Stimulated activated CD8-positive, alpha-beta memory T cell treated with anti-CD3 and anti-CD28 coated beads, Interleukin-7, amount 100 ng/mL, for 4 hours (primary cell): ENCODE data around the gene DNAH17.
A peak's percentile ranks its signal among the peaks of the same experiment; 100 is the strongest.

Experiments used
- DNase-seq, 2 donors: peaks; one replicate each; pipeline ENCODE4 v3.0.0-alpha.2; 2020; ENCODE audit warnings: low read depth in 2 of 2

Gene DNAH17

GRCh38 chr17:78494696-78495330, 82.4 kb downstream of the DNAH17 start:
- no peak for DNase-seq

GRCh38 chr17:78493853-78494695, 83.1 kb downstream of the DNAH17 start:
- DNase-seq = no peak

DNA sequence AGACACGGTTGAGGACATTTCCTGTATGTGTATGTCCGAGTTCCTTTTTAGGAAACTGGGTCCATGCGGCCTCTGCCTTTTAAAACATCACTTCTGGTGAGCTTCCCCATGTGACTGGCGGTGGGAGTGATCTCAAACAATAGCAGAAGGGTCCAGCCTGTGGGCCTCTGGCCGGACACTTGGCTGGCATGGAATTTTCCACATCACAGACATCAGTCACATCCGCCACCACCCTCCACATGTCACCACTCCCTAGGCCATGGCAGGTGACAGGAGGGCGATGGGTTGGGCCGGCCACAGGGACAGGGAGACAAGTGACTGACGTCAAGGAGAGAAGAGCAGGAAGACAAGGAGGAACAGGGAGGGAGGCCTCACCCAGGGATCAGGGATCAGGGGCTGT, 83.7 kb downstream of the DNAH17 start:
- DNase-seq = no peak

DNA sequence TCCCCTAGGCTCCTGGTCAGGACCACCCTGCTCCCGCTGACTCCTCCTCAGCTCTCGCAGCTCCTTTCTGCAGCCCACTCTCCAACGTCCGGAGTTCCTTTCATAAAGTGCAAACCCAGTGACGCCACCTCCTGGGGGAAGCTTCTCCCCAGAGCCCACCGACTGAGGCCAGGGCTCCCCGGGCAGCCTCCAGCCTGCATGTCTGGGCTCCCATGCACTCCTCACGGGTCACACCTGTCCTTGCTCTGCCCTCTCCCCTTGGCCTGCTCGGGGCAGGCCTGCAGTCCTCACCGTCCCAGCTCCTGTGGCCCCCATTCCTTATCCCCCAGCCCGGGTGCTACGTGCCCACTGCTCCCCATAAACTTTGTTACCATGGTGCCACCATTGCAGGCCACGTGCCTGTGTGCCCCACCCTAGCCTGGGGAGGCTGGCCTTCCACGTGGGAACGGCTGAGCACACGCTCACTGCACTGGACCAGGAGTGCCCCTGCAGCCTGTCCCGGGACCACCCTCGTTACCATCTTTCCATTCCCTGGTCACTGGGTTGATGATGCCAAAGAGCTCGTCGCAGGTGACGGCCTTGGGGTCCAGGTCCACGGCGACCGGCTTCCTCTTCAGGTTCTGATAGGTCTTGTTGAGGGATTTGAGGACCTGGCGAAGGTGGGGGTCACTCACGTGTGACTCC, 84.9 kb downstream of the DNAH17 start:
- no peak for DNase-seq

DNA sequence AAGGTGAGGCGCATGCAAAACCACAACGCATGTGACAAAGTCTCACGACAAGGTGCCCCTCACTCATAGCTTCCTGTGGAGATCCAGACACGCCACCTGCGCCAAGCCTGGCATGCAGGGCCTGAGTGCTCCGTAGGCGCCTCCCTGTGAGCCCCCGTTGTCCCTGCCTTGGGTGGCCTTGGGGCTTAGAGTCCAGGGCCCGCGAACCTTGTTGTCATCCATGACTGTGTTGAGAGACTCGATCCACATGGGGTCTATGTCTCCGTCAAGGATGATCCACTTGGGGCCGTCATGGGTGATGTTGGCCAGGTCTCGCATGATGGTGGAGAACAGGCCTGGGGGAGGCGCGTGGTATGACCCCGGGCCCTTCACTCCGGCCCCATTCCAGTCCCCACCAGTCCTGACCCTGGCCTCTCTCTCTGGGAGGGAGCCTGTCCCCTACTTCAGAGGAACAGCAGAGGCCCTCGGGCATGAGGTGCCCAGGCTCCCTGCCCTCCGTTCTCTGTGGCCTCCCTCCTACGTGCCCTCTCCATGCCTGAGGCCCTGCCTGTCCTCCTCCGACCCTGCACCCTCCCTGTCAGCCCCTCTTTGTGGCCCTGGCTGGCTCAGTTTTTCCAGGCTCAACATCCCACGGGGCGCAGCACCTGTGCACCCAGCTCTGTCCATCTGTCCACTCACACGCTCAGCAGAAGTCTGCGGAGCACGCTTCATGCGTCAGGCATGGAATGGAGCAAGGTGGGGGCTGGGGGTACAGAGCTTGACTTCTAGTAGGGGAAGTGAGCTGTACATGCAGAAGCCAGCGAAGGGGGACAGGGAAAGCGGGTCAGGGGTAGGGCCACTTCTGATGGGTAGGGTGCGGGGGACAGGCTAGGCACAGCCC, 85.7 kb downstream of the DNAH17 start:
- DNase-seq = no peak

- no peak for DNase-seq
These were observed 86.5 kb downstream of the DNAH17 start for GRCh38 chr17:78490673-78491072.

DNA sequence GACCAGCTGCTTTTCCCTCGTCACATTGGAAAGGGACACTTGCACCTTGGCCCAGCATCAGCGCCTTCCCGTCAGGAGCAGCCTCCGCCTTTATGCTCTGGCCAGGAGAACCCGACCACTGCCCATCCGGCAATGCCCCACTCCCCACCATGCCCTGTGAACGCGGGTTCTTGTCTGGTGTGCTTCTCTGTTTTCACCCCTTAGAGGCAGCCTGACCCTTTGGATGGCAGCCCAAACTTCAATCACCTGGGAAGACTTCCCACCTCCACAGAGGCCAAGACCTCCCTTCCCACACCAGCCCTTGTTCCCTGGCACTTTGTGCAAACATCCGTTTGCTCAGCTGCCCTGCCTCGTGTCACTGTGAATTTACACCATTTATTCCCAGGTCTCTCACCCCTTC, 87.0 kb downstream of the DNAH17 start:
- no peak for DNase-seq

GRCh38 chr17:78488867-78489634, 88.1 kb downstream of the DNAH17 start:
- no peak for DNase-seq

- DNase-seq = no peak
These were observed 89.0 kb downstream of the DNAH17 start for GRCh38 chr17:78488156-78488555.

GRCh38 chr17:78486946-78487680, 90.1 kb downstream of the DNAH17 start:
- DNase-seq = no peak

GRCh38 chr17:78486228-78486802, 90.9 kb downstream of the DNAH17 start:
- no peak for DNase-seq

GRCh38 chr17:78485290-78486168, 91.7 kb downstream of the DNAH17 start:
- no peak for DNase-seq

DNA sequence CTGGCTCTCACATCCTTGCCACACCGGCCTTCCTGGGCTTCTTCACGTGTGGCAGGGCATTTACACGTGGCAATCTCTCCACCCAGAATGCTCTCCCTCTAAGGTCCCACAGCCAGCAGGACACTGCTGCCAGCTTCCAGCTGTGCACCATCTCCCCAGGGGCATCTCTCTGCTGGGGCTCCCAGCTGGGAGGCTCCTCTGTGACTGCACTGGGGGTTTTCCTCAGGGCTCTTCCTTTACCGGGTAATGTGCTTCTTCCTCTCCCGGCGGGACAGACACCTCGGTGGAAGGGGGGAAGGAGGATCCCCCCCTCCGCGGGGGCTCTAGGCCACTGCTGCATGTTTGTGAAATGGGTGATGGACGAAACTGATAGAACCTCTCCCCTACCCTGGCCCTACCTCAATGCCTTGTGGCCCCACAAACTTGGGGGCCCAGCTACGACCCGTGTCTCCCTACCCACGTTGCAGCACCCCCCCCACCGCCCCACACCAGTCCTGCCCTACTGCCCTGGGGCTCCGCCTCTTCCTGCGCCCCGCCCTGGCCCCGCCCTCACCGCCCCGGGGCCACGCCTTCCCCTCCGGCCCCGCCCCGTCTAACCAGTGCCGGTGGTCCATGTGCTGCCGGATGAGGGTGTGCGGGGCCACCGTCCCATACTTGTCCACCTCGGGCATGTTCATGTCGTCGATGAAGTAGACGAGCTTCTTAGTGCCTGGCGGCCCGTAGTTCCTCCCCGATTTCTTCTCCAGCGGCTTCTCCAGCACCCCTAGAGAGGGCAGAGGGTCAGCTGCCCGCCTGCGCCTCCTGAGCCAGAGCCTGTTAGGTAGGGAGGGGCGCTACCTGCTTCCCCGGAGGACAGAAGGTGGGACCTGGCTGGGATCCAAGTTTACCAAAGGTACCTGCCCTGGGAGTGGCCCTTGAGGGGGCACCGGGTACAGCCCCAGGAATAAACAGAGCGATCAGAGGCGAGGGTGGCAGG, 92.6 kb downstream of the DNAH17 start:
- peak in 1 of 2 donors; percentile 48 for DNase-seq

GRCh38 chr17:78479369-78479768, 97.8 kb downstream of the DNAH17 start:
- no peak for DNase-seq

- DNase-seq = no peak
These were observed 98.4 kb downstream of the DNAH17 start for GRCh38 chr17:78478757-78479297.

GRCh38 chr17:78477913-78478756, 99.1 kb downstream of the DNAH17 start:
- DNase-seq = no peak
